H9 (cell line): ENCODE results near the gene CARD8. TPM values are rescaled to one million over a fixed set of nuclear protein-coding genes. Genes with fewer than 3 reads are reported as not detected.

Experiments used
- DNase-seq: peaks from one replicate; pipeline ENCODE4 v3.0.0-alpha.2; 2017
- H2AFZ ChIP-seq: one replicate; pipeline ENCODE4 v1.6.1; 2013; ENCODE audit warnings: mild to moderate bottlenecking, low read length, control low read depth, moderate library complexity
- H2AK5ac ChIP-seq: 2 replicates; pipeline ENCODE4 v1.6.1; 2013; ENCODE audit warnings: low read length, control low read depth, mixed read lengths; ENCODE audit not compliant: insufficient read length
- H2BK120ac ChIP-seq: one replicate; pipeline ENCODE4 v1.6.1; 2013; ENCODE audit warnings: low read depth, mild to moderate bottlenecking, low read length, control low read depth, inconsistent platforms; ENCODE audit not compliant: poor library complexity, severe bottlenecking
- H2BK12ac ChIP-seq: 2 replicates; pipeline ENCODE4 v1.6.1; 2013; ENCODE audit warnings: low read length, control low read depth, mixed read lengths, low read depth; ENCODE audit not compliant: insufficient read length
- H2BK15ac ChIP-seq: 2 replicates; pipeline ENCODE4 v1.6.1; 2013; ENCODE audit warnings: low read depth, low read length, control low read depth
- H2BK20ac ChIP-seq: one replicate; pipeline ENCODE4 v1.6.1; 2013; ENCODE audit warnings: low read depth, mild to moderate bottlenecking, low read length, control low read depth, inconsistent platforms; ENCODE audit not compliant: poor library complexity, severe bottlenecking
- H2BK5ac ChIP-seq: 2 replicates; pipeline ENCODE4 v1.6.1; 2013; ENCODE audit warnings: low read length, control low read depth, mixed read lengths; ENCODE audit not compliant: insufficient read length
- H3K14ac ChIP-seq: 2 replicates; pipeline ENCODE4 v1.6.1; 2013; ENCODE audit warnings: low read length, control low read depth; ENCODE audit not compliant: insufficient read depth
- H3K18ac ChIP-seq: 2 replicates; pipeline ENCODE4 v1.6.1; 2013; ENCODE audit warnings: low read depth, mild to moderate bottlenecking, mixed read lengths, low read length, control low read depth; ENCODE audit not compliant: insufficient read length
- H3K23ac ChIP-seq: 2 replicates; pipeline ENCODE4 v1.6.1; 2013; ENCODE audit warnings: low read length, control low read depth, mixed read lengths, low read depth; ENCODE audit not compliant: insufficient read length
- H3K23me2 ChIP-seq: 2 replicates; pipeline ENCODE4 v1.6.1; 2013; ENCODE audit warnings: low read depth, mild to moderate bottlenecking, mixed read lengths, low read length, control low read depth; ENCODE audit not compliant: insufficient read length, poor library complexity, severe bottlenecking
- H3K27ac ChIP-seq: 2 replicates; pipeline ENCODE4 v1.5.1; 2013; ENCODE audit warnings: low read length, control low read depth, mixed read lengths, low read depth; ENCODE audit not compliant: insufficient read length
- H3K27me3 ChIP-seq: 2 replicates; pipeline ENCODE4 v1.6.1; 2013; ENCODE audit warnings: low read length, control low read depth, inconsistent platforms; ENCODE audit not compliant: insufficient read depth
- H3K4ac ChIP-seq: 2 replicates; pipeline ENCODE4 v1.6.1; 2013; ENCODE audit warnings: low read depth, mild to moderate bottlenecking, control low read depth, inconsistent platforms, low read length, moderate library complexity
- H3K4me1 ChIP-seq: 2 replicates; pipeline ENCODE4 v1.6.1; 2013; ENCODE audit warnings: low read length, control low read depth, inconsistent platforms; ENCODE audit not compliant: insufficient read depth
- H3K4me2 ChIP-seq: 2 replicates; pipeline ENCODE4 v1.6.1; 2013; ENCODE audit warnings: low read length, control low read depth, mixed read lengths; ENCODE audit not compliant: insufficient read length, insufficient read depth
- H3K56ac ChIP-seq: 2 replicates; pipeline ENCODE4 v1.6.1; 2013; ENCODE audit warnings: low read depth, mild to moderate bottlenecking, mixed read lengths, low read length, control low read depth; ENCODE audit not compliant: insufficient read length
- H3K79me1 ChIP-seq: 2 replicates; pipeline ENCODE4 v1.6.1; 2013; ENCODE audit warnings: low read depth, mild to moderate bottlenecking, moderate library complexity, low read length, control low read depth, inconsistent platforms; ENCODE audit not compliant: insufficient read depth, poor library complexity, severe bottlenecking
- H3K79me2 ChIP-seq: 2 replicates; pipeline ENCODE4 v1.6.1; 2013; ENCODE audit warnings: low read length, control low read depth, inconsistent platforms; ENCODE audit not compliant: insufficient read depth
- H3K9ac ChIP-seq: 2 replicates; pipeline ENCODE4 v1.6.1; 2013; ENCODE audit warnings: low read length, control low read depth, mixed read lengths; ENCODE audit not compliant: insufficient read length; ENCODE audit errors: extremely low read depth
- H3K9me3 ChIP-seq: one replicate; pipeline ENCODE4 v1.6.1; 2013; ENCODE audit warnings: low read depth, low read length, inconsistent platforms; ENCODE audit not compliant: control insufficient read depth
- H3T11ph ChIP-seq: one replicate; pipeline ENCODE4 v1.6.1; 2013; ENCODE audit warnings: mild to moderate bottlenecking, low read length, control low read depth, inconsistent platforms
- H4K20me1 ChIP-seq: one replicate; pipeline ENCODE4 v1.6.1; 2013; ENCODE audit not compliant: control insufficient read depth, insufficient read length, insufficient read depth
- H4K5ac ChIP-seq: 2 replicates; pipeline ENCODE4 v1.6.1; 2013; ENCODE audit warnings: low read depth, mild to moderate bottlenecking, mixed read lengths, low read length, control low read depth; ENCODE audit not compliant: insufficient read length
- H4K8ac ChIP-seq: replicated peaks from 2 replicates; pipeline ENCODE4 v1.6.1; 2013; ENCODE audit warnings: low read length, control low read depth, mixed read lengths, low read depth; ENCODE audit not compliant: insufficient read length
- H4K91ac ChIP-seq: 2 replicates; pipeline ENCODE4 v1.6.1; 2013; ENCODE audit warnings: low read depth, mild to moderate bottlenecking, moderate library complexity, mixed read lengths, low read length, control low read depth; ENCODE audit not compliant: insufficient read length
- H3K27ac Mint-ChIP-seq, 3 experiments: 2 replicates in 2 of 3; 3 replicates in 1 of 3; pipeline ENCODE4 v1.8.0; 2020 to 2021; ENCODE audit warnings: mixed read lengths in 3 of 3, mild to moderate bottlenecking in 1 of 3, moderate library complexity in 1 of 3
- H3K27me3 Mint-ChIP-seq: 2 replicates; pipeline ENCODE4 v1.8.0; 2021; ENCODE audit warnings: low read depth, mild to moderate bottlenecking, moderate library complexity, mixed read lengths
- H3K36me3 Mint-ChIP-seq, 3 experiments: 2 replicates in 2 of 3; 3 replicates in 1 of 3; pipeline ENCODE4 v1.8.0; 2020 to 2021; ENCODE audit warnings: low read depth in 3 of 3, mixed read lengths in 3 of 3; ENCODE audit not compliant: insufficient read depth in 1 of 3
- H3K4me1 Mint-ChIP-seq, 2 experiments: 2 replicates each; pipeline ENCODE4 v1.8.0; 2020; ENCODE audit warnings: mixed read lengths in 2 of 2
- H3K4me3 Mint-ChIP-seq, 2 experiments: 2 replicates in 1 of 2; 3 replicates in 1 of 2; pipeline ENCODE4 v1.8.0; 2020 to 2021; ENCODE audit warnings: mild to moderate bottlenecking in 2 of 2, mixed read lengths in 2 of 2, moderate library complexity in 1 of 2
- H3K9me3 Mint-ChIP-seq, 2 experiments: 2 replicates in 1 of 2; 3 replicates in 1 of 2; pipeline ENCODE4 v1.8.0; 2020; ENCODE audit warnings: mild to moderate bottlenecking in 2 of 2, mixed read lengths in 2 of 2, moderate library complexity in 1 of 2
- WGBS: extraction: QIAGEN DNeasy Blood & Tissue Kit; methylation state at CpG from one replicate; pipeline ENCODE4 v1.1.7; 2013; ENCODE audit warnings: missing lambda C conversion rate, low lambda C conversion rate, mixed read lengths; ENCODE audit not compliant: insufficient read length; ENCODE audit errors: extremely low coverage; 5-methylcytosine and 5-hydroxymethylcytosine counted together
- total RNA-seq: library from RNA; stranded (reverse); gene quantifications from 2 replicates; pipeline ENCODE4 v1.2.1, GENCODE V29; 2021
- TF ChIP-seq, protein P1 (sequence below): fragments of 200-600 bp; sonication (generic); conservative IDR thresholded peaks from 3 replicates; pipeline ENCODE4 v1.8.0; 2021; ENCODE audit warnings: antibody characterized with exemption, mild to moderate bottlenecking

The CARD8 gene
- total RNA-seq, 1 experiment from 2014 or later, result 21.0 TPM

DNA sequence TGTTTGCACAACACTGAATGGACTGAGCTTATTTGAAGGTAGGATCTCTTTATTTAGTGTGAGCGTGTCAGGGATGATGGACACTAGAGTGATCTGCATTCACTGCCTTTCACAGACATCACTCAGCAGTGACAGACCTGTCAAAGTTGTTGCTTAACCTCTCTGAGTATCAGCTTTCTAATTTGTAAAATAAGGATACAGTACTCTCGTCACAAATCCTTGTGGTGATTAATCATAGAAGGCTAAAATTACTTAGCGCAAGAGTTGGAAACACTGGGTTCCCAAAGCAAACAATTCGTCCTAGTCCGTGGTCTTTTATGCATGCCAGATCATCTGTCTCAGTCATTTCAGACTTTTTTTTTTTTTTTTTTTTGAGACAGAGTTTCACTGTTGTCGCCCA, 16.6 kb downstream of the CARD8 start:
- Histone ChIP-seq H3K4me1 (no peaks in the 10 kb centered on the region), H3K4me2 (no peak overlapping the region), H3K27ac (no peak overlapping the region), H3K79me1 (no peaks in the 10 kb centered on the region), H2BK5ac (no peak overlapping the region), H3K9ac (no peak overlapping the region), H2BK120ac (no peak overlapping the region), H3K4ac (no peak overlapping the region), H3K27me3 (no peaks in the 10 kb centered on the region), H4K5ac (no peak overlapping the region), H2BK20ac (no peak overlapping the region), H3K9me3 (no peaks in the 10 kb centered on the region), H3K23me2 (no peaks in the 10 kb centered on the region), H3K23ac (no peak overlapping the region), H3T11ph (no peak overlapping the region), H4K91ac (no peak overlapping the region), H4K8ac (no peak overlapping the region), H2BK12ac (no peak overlapping the region), H2AK5ac (no peak overlapping the region), H3K18ac (no peak overlapping the region), H3K79me2 (no peaks in the 10 kb centered on the region), H4K20me1 (no peaks in the 10 kb centered on the region), H3K14ac (no peak overlapping the region), H3K56ac (no peak overlapping the region), H2AFZ (no peak overlapping the region), H2BK15ac (no peak overlapping the region)
- WGBS, result no CpG with 5 or more reads among the region's 6 CpGs
- DNase-seq, result no peak
- Mint-ChIP-seq H3K9me3 (no peaks in the 10 kb centered on the region), H3K27ac (no peak overlapping the region), H3K4me1 (no peaks in the 10 kb centered on the region), H3K4me3 (no peak overlapping the region), H3K36me3 (peaks cover 4 to 26% (median 19%) of the 10 kb centered on the region in 3 experiments; a peak in 5 of 7 replicates), H3K27me3 (no peaks in the 10 kb centered on the region)
- TF ChIP-seq, protein P1, sequence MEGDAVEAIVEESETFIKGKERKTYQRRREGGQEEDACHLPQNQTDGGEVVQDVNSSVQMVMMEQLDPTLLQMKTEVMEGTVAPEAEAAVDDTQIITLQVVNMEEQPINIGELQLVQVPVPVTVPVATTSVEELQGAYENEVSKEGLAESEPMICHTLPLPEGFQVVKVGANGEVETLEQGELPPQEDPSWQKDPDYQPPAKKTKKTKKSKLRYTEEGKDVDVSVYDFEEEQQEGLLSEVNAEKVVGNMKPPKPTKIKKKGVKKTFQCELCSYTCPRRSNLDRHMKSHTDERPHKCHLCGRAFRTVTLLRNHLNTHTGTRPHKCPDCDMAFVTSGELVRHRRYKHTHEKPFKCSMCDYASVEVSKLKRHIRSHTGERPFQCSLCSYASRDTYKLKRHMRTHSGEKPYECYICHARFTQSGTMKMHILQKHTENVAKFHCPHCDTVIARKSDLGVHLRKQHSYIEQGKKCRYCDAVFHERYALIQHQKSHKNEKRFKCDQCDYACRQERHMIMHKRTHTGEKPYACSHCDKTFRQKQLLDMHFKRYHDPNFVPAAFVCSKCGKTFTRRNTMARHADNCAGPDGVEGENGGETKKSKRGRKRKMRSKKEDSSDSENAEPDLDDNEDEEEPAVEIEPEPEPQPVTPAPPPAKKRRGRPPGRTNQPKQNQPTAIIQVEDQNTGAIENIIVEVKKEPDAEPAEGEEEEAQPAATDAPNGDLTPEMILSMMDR, result no peak
